GM08714 (cell line): Measurements from ENCODE around the gene SH3RF1.

ENCODE experiments used
- H3K4me3 ChIP-seq: fragments of 200-500 bp; sonication (Bioruptor generic); 2 replicates; pipeline ENCODE4 v1.5.1; 2014; ENCODE audit warnings: mild to moderate bottlenecking, low read length, inconsistent platforms
- ZNF274 ChIP-seq: IDR thresholded peaks from 2 replicates; pipeline ENCODE4 v1.6.1; 2012; ENCODE audit warnings: mild to moderate bottlenecking, low read depth, low read length

SH3RF1 gene

DNA sequence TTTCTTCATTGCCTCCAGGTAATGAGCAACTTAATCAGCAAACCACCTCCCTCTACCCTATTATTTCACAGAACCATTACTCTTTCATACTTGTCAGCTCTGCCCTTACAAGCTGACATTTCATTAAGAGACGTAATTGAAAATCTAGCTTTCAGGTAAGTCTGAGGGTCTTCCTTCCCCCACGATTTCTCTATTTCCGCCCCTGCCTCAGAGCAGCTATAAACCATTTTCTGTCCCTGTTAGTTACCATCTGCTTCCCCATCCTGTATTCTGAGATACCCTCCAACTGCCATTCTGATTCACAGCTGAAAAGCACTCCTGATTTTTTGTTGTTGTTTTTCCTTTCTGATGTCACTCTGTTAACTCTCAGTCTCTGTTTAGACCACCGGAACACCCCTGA, 37.1 kb downstream of the SH3RF1 start:
- no peak for TF ChIP-seq ZNF274

GRCh38 chr4:169231647-169232262, 39.0 kb downstream of the SH3RF1 start:
- TF ChIP-seq ZNF274, result no peak
- no peak overlapping the region for H3K4me3 ChIP-seq

More for the DNA sequence above, 37.1 kb downstream of the SH3RF1 start:
- H3K4me3 ChIP-seq, result no peak overlapping the region

GRCh38 chr4:169229571-169230028, 41.2 kb downstream of the SH3RF1 start:
- TF ChIP-seq ZNF274, result no peak

GRCh38 chr4:169228076-169228475, 42.7 kb downstream of the SH3RF1 start:
- TF ChIP-seq ZNF274, result no peak

More at GRCh38 chr4:169229571-169230028, 41.2 kb downstream of the SH3RF1 start:
- H3K4me3 ChIP-seq, result no peak overlapping the region

DNA sequence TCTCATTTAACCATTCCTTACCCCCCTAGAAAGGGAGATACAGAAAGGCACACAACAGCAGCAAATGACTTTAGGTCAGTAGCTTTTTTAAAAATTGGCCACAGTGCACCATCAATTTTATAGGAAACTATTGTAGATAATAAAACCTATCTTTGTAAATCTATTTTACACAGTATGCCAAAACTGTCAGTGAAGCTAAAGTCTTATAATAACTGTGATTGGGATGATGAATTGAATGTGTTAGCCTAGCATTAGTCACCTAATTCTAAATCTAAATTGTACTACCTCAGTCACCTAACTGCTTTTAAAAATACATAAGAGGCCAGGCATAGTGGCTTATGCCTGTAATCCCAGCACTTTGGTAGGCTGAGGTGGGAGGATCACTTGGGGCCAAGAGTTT, 44.2 kb downstream of the SH3RF1 start:
- no peak overlapping the region for H3K4me3 ChIP-seq
- TF ChIP-seq ZNF274, result no peak

More at GRCh38 chr4:169228076-169228475, 42.7 kb downstream of the SH3RF1 start:
- H3K4me3 ChIP-seq, result no peak overlapping the region

DNA sequence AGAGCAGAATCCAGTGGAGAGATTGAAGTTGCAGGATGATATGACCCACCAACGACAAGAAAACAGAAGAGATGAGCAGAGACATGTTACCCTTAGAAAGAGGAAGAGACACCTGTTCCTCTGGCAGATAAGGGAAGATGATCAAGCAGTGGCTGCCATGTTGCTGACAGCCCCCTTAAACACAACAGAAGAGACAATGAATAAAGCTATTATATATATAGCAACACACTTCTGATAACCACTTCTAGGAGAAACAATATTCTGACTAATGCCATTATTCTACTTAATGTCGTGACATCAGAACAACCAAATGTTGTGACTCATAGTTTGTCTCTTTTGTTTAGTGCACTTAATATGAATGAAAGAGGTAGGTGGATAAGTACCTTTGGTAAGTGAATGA, 44.9 kb downstream of the SH3RF1 start:
- no peak overlapping the region for H3K4me3 ChIP-seq

GRCh38 chr4:169225058-169225751, 45.6 kb downstream of the SH3RF1 start:
- TF ChIP-seq ZNF274, result no peak
- H3K4me3 ChIP-seq, result no peak overlapping the region

More for the DNA sequence above, 44.9 kb downstream of the SH3RF1 start:
- no peak for TF ChIP-seq ZNF274

DNA sequence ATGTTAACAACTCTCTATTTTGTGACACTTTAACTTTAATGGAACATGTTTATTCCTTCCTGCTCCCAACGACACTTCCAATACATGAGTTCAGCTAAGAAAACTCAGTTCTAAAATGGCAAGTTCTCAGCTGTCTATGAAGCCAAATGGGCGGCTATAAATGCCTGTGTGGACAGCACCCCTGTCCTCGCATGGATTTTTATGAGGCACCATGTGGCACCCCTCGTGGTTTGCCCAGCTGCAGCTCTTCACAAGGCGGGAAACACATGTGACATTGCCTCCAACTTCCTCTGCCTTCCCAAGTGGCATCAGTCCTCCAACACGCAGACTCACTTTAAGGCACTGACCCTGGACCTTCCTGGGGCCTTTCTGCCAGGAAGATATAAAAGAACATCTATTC, 48.0 kb downstream of the SH3RF1 start:
- no peak overlapping the region for H3K4me3 ChIP-seq
- no peak for TF ChIP-seq ZNF274

DNA sequence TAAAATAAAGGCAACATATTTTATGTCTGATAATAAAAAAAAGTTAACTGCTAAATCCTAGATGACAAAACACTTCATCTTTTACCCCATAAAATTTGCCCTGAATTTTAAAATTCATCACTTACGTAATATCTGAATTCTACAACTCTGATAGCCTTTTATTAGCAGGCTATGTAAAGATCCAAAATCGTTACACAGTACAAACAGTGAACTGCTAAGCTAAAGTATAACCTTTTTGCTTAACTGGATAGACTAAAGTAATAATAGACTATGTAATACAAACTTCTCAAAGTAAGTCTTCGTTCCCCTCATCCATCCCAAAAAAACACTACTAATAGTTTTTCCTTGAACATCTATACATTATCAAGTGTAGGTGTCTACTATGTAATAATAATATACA, 49.1 kb downstream of the SH3RF1 start:
- no peak overlapping the region for H3K4me3 ChIP-seq
- no peak for TF ChIP-seq ZNF274

GRCh38 chr4:169220854-169221411, 49.8 kb downstream of the SH3RF1 start:
- TF ChIP-seq ZNF274, result no peak

DNA sequence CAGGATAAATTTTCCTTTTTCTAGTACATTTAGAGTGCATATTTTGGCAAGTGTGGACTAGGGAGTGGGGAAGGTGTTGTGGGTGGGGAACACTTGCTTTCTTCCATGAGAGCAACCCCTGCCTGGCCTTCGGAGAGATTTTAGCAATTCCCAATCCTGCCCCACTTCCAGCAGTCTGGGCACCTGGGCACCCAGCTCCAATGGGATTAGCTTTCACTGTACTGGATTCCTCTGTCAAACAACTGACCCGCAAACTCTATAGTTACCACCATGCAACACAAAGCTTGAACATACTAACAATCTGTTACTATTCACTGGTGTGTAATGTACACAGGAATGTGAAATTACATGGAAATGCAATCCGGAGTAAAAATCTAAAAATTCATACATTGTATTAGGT, 50.3 kb downstream of the SH3RF1 start:
- no peak for TF ChIP-seq ZNF274
- no peak overlapping the region for H3K4me3 ChIP-seq

More at GRCh38 chr4:169220854-169221411, 49.8 kb downstream of the SH3RF1 start:
- H3K4me3 ChIP-seq, result no peak overlapping the region

- TF ChIP-seq ZNF274, result no peak
- no peak overlapping the region for H3K4me3 ChIP-seq
These were observed 51.3 kb downstream of the SH3RF1 start for GRCh38 chr4:169219440-169219839.

- TF ChIP-seq ZNF274, result no peak
- no peak overlapping the region for H3K4me3 ChIP-seq
These were observed 55.1 kb downstream of the SH3RF1 start for GRCh38 chr4:169215656-169216055.

DNA sequence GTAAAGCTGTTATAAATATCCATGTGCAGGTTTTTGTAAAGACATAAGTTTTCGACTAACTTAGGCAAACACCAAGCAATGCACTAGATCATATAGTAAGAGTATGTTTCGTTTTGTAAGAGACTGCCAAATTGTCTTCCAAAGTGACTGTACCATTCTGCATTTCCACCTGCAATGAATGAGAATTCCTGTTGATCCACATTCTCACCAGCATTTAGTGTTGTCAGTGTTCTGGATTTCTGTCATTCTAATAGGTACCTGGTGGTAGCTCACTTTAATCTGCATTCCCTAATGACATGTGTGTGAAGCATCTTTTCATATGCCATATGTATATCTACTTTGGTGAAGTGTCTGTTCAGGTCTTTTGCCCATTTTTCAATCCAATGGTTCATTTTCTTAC, 57.8 kb downstream of the SH3RF1 start:
- TF ChIP-seq ZNF274, result no peak
- no peak overlapping the region for H3K4me3 ChIP-seq
